ENCODE results near the gene RPS15.

RPS15 gene

DNA sequence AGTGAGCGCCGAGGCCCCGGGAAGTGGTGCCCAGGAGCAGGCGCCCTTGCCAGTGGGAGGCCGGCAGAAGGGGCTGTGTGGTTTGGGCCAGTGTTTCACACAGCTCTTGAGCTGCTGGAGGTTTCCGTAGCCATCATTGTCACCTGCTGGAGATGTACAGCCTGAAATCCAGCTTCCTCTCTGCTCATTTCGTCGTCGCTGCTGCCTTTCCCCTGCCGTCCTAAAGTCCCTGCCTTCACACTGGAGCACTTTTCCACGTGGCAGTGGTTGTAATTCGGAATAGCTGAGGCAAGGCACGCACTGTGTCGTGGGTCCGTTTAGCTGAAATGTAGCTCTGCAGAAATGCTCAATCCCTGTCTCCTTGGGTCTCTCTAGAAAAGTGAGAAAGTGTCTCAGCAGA is 17.6 kb upstream of the RPS15 start:
- no peak for DNase-seq

DNA sequence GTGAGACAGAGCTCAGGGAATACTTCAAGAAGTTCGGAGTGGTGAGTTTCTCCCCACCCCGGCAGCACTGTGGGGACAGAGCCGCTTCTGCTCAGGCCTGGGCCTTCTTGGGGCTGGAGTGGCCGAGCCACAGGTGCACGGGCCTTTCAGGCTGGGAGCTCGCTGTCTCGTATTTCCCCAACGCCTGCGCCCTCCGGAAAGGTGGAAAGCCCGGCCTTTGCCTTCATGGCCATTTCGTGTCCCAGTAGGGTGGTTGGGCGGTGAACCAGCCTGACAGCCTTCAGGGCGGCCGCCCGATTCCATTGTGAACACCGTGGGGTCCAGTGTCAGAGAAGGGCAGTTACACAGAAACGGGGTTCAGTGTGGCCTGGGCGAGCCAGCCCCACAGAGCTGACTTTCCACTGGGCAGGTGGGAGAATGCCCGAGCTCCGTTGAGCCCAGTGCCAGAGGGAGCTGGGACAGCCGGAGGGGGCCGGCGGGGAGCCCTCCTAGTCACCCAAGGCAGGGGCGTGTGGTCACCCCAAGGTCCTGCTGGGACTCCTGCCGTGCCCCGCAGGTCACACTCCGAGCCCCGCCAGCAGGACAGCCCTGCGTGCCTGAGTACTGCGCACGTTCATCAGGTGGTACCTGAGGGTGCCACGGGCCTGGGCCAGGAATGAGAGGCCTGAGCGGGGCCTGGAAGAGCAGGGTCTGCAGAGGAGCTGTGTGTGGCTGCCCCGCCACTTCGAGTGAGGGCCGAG is 16.8 kb upstream of the RPS15 start:
- DNase-seq, result no peak

DNA sequence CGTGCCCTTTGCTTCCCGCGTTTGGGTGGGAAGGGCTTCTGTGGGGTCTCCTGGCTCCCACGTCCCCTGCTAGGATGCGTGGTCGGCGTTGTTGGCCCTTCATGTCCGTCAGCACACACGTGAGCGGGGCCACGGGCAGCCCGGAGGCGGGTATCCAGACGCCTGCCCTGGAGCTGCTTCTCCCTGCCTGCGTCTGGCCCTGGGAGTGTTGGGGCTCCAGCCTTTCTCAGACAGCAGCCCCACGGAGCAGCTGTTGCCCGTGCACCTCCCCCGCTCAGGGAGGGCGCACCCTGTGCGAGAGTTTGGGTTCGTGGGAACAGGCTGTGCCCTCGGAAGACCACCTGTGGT is 16.3 kb upstream of the RPS15 start:
- DNase-seq, result no peak

DNA sequence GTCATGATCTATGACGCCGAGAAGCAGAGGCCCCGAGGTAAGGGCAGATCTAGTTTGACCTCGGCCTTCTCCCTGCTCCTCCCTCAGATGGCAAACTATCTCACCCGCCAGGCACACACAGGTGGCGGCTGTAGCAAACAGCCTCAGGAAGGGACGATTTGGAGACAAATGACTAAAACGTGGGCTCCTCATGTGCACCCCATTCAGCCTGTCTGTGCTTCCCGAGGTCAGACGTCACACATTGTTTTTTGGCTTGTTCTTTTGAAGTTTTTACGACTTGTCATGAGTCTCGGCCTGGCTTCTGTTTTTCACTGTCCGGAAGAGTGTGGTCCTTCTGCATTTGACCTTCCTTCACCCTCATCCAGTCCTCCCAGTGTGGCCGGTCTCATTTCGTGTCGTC is 15.8 kb upstream of the RPS15 start:
- no peak for DNase-seq

DNA sequence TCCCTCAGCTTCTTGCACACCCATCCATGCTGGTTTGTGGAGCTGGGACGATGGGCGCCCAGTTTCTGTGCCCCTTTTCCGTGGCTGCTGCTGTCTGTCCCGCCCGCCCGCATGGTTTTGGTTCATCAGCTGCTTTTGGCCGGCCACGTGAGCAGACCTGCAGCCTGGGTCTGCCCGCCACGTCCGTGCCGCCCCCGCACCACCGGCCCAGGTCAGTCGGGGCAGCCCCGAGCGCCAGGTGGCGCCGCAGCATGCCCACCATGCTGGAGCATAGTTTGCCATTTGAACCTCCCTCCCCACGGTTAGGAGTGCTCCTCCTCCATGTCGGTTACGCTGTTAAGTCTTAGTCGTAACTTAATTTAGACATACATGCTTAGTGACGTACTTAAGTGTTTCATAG is 15.3 kb upstream of the RPS15 start:
- no peak for DNase-seq

DNA sequence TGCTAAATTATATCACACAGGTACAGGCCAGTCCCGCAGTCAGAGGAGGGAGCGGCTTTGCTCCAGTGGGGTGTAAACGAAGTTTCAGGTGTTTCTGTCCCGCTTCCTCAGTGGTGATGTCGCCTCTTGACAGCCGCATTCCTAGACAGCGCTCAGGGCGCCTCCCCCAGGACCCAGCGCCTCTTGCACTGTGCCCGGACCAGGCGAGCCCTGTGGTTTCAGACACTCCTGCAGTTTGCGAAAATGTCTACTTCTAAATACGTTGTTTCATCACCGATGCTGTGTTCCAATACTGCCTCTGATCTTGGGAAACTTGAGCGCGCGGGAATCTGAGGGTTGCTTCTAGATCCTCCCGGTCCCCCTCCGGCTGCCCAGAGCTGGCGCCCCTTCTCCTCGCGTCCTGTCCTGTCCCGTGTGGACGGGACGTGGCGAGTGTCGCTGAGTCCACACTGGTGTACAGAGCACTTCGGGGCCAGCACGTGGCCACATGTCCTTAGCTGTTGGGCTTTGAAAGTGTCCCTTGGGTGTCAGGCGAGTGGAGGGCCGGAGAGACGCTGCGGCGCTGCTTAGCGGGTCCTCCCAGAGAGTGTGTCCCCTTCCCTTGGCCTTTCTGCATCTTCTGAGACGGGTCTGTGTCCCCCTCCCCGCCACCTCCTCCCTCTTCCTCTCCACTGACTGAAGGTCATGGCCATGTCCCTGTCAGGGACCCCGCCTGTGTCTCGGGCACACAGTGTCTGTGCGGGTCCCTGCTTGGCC is 14.6 kb upstream of the RPS15 start:
- DNase-seq, result no peak

DNA sequence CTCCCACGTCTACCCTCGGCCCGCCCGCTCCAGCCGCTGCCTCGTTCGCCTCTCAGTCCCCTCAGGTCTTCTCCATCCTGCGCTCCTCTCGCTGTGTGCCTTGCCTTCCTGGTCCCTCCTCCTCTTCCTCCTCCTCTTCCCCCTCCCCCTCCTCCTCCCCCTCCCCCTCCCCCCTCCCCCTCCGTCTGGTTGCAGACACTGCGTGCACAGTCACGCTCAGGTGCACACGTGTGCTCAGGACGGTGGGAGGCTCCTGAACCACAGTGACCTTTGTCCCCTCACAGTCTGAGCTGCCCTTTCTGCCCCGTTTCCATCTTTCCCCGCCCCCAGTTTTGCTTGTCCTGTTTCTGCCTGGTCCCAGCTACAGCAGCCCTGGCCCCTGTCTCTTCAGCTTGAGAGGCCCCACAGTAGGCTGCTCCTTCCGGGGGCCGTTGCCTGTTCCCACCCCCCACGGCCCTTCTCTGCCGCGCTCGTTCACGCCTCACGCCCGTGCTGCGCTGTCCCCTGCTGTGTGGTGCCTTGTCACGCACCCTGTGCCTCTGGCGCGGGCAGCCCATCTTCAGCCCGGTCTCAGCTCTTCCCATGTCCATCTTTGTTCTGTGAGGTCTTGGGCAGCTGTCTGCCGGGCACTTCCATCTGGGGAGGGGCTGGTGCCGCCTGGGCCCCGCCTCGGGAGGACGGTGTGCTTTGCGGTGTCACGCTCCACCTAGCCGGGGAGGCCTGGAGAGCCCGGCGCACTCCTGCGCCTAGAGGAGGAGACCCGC is 13.8 kb upstream of the RPS15 start:
- no peak for DNase-seq

DNA sequence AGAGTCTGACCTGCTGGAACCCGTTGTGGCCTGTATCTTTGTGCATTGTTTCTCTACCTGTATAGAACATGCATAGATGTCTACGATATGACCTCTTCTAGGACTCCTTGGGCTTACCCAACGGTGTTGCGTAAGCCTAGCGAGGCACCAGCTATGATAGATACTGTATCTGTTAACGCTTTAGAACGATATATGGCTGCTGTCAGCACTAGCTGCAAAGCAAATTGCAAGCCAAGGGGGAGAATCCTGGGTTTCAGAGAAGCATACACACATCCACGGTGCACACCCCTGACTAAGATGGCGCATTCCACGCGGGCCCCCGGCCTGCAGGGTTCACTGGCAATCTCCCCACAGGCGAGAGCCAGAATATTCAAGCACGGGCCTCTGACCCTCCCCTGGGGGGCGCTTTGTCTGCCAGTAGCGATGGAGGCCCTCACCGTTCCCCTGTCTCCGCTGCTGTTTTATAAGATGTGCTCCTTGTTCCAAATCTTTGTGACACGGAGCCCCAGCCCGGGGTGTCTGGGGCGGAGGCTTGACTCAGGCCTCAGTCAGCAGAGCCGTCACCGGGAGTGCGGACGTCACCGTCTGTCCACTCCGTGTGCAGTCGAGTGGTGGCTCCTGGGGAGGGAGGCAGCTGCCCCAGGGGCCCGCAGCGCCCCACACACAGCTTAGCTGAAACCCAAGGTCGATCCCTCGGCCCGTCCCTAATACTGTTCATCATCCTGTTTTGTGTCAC is 12.9 kb upstream of the RPS15 start:
- no peak for DNase-seq

DNA sequence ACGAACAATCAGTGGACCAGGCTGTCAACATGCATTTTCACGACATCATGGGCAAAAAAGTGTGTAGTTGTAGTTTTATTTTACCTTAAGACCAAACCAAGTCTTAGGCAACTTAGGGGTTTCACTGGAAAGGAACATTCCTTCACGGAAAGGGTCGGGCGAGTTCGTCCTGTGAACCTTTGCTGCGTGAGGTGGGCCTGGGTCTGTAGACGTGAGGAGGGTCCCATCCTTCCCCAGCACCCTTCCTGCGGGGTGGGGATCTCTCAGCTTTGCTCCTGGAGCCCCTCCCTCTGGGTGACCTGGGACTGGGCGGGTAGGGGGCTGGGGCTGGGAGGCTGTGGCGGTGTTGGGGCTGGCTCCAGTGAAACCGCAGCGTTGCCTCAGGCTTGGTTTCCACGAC is 12.3 kb upstream of the RPS15 start:
- DNase-seq, result no peak

DNA sequence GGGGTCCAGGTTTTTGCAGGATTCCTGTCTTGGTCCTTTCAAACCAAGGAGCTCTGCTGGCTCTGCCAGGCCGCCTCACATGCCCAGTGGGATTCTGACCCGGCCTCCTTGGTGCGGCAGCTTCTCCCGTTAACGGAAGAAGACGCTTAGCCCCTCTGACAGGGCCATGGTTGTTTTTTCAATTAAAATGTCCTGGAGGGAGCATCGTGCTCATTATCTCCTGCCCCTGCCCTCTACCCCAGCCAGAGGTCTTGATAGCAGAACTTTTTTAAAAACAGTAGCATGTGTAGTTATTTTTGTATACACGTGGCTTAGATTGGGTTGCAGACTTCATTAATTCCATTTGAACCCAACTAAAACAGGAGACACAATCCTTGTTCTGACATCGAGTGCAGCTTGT is 11.5 kb upstream of the RPS15 start:
- no peak for DNase-seq

DNA sequence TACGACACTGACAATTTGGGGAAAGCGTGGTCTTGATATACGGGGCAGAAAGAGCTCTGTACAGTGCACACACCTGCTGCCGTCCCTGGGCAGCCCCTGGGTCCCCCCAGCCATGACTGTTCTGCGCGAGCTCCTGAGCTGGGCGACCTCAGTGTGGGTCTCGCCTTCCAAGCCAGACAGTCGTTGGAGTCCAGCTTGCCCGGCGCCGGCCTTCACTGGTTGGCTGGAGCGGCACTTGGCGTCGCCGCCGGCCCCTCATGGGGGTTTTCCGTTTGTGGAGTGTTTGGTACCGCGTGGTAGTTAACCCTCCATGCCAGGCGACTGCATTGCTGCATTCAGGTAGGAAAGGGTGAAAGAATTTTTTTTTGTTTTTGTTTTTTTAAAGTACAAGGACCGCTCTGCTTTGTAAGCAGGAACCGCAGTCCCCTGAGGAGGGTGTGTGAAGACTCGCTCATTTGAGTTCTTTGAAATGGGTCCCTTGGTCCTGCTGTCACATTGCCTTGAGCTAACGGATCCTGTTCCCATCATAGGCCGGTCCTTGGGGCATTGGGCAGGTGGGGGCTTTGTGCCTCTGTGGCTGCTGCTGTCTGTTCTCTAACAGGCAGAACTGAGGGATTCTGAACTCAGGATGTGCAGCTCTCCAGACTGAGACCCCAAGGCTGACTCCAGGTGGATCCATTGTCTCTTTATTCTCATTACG is 10.8 kb upstream of the RPS15 start:
- no peak for DNase-seq

DNA sequence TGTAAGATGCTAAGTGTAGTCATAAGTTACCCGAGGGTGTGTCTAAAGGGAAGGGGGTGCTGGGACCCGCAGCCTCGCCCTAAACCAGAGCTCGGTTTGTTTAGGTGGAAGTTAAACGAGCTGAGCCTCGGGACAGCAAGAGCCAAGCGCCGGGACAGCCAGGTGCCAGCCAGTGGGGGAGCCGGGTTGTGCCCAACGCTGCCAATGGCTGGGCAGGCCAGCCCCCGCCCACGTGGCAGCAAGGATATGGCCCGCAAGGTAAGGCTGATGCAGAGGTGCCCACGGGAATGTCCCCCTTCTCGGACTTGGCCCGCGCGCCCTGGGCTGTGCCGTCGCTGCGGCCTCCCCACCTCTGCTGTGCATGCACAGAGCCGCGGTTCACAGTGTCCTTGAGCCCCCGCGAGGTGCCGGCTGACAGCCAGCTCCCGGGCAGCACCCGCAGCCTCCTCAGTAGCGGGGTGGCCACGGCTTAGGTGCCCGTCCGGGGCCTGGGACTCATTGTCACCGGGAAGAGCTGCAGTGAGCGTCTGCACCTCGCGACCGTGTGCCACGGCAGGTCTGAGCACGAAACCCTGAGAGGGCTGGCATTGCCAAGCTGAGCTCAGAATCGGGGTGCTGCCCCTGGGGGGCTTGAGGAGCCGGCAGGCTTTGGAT is 9.3 kb upstream of the RPS15 start:
- DNase-seq, result no peak

DNA sequence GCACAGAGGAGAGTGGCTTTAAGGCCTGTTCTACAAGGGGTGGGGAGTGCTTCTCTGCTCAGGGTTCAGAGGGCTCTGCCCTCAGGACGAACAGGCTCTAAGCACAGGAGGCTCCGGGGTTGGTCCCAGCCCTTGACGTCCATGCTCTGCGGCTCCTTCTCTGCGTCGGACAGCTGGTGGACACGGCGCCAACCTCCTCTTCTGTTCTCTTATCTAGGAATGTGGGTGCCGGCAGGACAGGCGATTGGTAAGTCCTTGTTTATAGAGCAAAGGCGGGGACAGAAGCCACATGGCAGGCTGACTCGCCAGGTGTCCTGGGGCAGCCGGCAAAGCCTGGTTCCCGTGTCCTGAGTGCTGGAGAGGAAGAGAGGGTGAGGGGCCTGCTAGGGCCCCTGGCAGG is 8.4 kb upstream of the RPS15 start:
- no peak for DNase-seq

DNA sequence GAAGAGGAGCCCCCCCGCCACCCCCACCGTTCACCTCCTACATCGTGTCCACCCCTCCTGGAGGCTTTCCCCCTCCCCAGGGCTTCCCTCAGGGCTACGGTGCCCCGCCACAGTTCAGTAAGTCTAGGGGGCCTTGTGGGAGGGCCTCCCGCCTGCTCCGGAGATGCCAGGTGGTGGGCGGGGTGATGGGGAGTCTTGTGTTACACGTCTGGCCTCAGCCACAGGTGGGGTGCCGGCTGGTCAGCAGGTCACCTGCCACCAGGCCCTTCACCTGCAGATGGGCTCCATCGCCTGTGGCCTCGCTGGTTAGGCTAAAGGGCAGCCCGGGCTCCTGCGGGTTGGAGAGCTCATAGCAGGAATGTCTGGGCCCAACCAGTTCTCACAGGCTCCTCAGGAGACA is 8.0 kb upstream of the RPS15 start:
- DNase-seq, result no peak

DNA sequence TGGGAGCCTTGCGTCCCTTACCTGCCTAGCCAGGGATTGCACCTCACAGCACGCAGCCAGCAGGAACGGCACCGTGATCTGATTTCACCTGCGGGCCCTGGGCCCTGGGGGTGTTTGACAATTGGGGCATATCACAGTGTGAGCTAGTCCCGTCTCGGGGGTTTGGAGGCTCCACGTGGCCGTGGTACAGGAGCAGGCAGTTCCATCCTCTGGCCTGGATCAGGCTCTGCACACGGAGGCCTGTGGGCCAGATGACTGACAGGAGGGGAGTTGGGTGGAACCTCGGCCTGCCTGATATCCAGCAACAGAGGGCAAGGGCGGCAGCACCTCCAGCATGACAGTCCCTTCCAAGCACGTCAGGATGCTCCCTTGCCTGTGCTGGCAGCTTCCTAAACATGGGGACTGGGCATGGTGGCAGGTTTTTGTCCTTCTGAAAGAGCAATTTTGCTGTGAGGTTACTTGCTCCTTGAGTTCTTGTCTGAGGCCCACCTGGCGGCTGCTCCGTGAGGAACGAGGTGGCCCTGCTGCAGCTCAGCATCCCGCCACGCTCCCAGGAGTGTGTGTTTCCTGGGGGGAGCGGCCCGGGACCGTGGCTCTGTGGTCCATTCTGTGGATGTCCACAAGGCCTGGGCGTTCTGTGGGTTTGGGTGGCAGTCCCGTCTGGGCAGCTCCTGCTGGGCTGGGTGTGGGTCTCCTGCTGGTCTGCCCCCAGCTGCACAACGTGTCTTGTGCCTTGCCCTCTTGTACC is 6.3 kb upstream of the RPS15 start:
- DNase-seq, result no peak

DNA sequence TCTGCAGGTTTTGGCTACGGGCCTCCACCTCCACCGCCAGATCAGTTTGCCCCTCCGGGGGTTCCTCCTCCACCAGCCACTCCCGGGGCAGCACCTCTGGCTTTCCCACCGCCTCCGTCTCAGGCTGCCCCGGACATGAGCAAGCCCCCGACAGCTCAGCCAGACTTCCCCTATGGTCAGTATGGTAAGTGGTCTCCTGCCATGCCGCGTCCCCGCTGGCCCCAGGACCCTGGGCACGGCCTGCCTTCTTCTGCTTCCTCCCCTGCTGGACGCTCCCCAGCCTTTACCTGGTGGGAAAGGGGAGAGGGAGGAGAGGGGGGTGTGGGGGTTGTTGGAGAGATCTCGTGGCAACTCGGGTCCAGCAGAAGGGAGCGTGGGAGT is 5.7 kb upstream of the RPS15 start:
- DNase-seq, result no peak

DNA sequence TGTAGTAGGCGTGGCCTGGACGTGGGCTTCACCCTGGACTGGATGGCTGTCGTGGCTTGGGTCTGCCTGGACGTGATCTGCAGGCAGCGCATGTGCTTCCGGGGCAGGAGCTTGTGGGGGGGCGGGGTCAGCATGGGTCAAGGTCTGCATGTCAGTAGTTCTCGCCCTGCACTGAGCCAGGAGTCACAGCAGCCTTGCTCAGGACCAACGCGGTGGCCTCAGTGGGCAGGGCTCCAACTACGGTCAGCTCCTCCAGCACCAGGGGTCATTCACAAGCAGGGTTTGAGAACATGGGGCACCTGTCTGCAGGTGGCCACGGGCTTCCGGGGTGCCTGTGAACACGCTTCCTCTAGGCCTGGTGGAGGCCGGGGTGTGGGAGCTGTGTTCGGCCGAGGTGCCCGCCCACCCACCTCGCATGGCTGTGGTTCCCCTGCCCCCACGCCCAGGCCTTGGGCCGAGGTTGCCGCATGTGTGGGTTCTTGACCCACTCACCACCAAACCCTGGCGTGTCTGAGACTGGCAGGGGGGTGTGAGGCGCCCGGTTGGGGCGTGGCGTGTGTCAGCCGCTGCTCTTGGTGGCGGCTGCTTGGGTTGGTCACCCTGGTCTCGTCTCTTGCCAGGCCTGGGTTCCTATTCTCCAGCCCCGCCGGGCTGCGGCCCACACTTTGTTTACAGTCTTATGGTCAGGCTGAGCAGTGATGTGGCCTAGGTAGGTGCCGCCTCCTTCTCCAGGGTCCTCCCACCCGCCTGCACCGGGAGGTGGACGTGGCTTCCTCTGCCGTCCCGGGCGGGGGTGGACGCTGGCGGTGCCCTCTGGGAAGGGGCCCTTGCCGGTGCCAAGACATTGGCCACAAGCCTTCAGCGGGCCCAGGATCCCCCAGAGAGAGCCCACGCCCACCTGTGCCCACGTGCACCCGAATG is 4.8 kb upstream of the RPS15 start:
- no peak for DNase-seq

DNA sequence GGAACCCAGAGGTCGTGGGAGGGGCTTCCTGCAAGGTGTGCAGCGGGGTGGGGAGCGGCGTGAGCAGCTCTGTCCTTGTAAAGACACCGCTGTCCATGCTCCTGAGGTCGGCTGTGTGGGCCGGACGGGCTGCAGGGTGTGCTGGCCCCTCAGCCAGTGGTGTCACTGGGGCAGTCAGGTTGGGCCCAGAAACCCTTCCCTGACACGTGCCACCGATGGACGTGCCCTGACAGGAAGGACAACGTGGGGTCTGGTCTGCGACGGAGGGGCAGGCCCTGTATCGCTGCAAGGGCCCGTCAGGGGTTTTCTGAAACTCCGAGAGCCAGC is 4.2 kb upstream of the RPS15 start:
- no peak for DNase-seq

DNA sequence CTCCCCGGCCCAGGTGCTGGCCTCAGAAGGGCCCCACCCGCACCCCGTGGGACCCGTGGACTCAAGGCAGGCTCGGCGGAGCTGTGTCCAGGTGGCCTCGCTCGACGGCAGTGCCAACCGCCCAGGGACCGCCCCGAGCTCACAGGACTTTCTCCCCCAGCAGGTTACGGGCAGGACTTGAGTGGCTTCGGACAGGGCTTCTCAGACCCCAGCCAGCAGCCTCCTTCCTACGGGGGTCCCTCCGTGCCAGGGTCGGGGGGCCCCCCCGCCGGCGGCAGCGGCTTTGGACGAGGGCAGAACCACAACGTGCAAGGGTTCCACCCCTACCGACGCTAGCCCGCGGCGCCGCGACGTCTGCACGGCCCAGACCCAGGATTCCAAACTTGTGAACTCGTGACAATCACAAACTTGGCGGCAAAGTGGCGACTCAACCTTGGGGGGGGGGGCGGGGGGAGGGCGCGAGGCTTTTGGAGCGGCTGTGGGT is 3.6 kb upstream of the RPS15 start:
- no peak for DNase-seq

DNA sequence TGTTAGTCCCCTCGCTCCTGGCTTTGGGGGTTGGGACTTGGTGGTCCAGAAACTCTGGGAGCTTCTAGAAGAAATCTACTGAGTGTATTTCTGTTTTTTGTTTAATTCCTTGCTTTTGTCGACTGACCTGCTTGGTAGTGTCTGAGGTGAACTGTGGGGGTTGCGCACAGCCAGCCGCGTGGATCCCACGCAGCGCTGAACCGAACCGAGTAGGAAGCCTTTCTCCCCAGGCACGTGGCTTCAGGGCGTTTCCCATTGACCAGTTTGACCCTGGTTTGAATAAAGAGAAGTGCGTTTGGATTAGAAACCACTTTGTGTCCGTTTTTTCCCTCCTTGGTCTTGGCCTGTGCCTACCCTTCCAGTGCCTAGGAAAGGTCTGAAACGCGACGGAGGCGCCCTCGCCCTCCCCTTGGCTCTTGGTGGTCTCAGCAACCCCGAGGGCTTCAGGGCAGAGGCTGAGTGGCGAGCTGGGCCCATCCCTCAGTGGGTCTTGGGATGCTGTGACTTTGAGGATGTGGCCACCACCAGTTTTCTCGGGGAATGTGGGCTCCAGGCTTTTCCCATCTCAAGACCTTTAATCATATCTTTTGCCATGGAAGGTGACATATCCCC is 2.7 kb upstream of the RPS15 start:
- DNase-seq, result no peak
